SK-N-SH (cell line): ENCODE results near the gene CNTN4. TPM values are rescaled to one million over a fixed set of nuclear protein-coding genes. Genes with fewer than 3 reads are reported as not detected.

Experiments used
- CTCF ChIA-PET: fragments of 300-600, 350-600 bp; formaldehyde crosslinking; extraction: SDS; loops from one replicate; lab custom pipeline; 2021; lab: Yijun Ruan, JAX
- POLR2A ChIA-PET: fragments of 350-600 bp; sonication (Branson Sonifier 250); formaldehyde crosslinking; extraction: SDS; loops from one replicate; lab custom pipeline; 2020; ENCODE audit warnings: antibody characterized with exemption, inconsistent platforms; lab: Yijun Ruan, JAX
- DNase-seq: peaks from one replicate; pipeline ENCODE4 v3.0.0; 2012
- H2AFZ ChIP-seq: fragments of 200-600 bp; sonication (generic); 2 replicates; pipeline ENCODE4 v1.8.1; 2016; ENCODE audit warnings: antibody characterized with exemption, mild to moderate bottlenecking, low read depth
- H3F3A ChIP-seq: fragments of 200-600 bp; sonication (generic); replicated peaks from 2 replicates; pipeline ENCODE3; 2016; ENCODE audit warnings: antibody characterized with exemption, mild to moderate bottlenecking; ENCODE audit not compliant: insufficient read depth
- H3K27ac ChIP-seq, 2 experiments: fragments of 200-500 bp in 1 of 2; fragments of 200-600 bp in 1 of 2; sonication (Bioruptor generic) in 1 of 2; sonication (generic), shearing (Covaris generic) in 1 of 2; 2 replicates each; pipeline versions ENCODE4 v1.5.1 to v1.6.1; 2014 to 2016; ENCODE audit warnings: low read depth in 2 of 2, inconsistent platforms in 1 of 2, low read length in 1 of 2, mild to moderate bottlenecking in 1 of 2, mixed read lengths in 1 of 2
- H3K27me3 ChIP-seq: fragments of 200-600 bp; sonication (generic), shearing (Covaris generic); 2 replicates; pipeline ENCODE4 v1.6.1; 2016; ENCODE audit warnings: mixed run types; ENCODE audit not compliant: insufficient read depth
- H3K36me3 ChIP-seq, 2 experiments: fragments of 200-500 bp in 1 of 2; fragments of 200-600 bp in 1 of 2; sonication (Bioruptor generic) in 1 of 2; sonication (generic) in 1 of 2; replicated peaks in 1 of 2; 2 replicates each; pipeline versions ENCODE3 to v1.5.1; 2014 to 2016; ENCODE audit warnings: low read length in 1 of 2, mild to moderate bottlenecking in 1 of 2; ENCODE audit not compliant: insufficient read depth in 2 of 2, control insufficient read depth in 1 of 2
- H3K4me1 ChIP-seq, 2 experiments: fragments of 200-500 bp in 1 of 2; fragments of 200-600 bp in 1 of 2; sonication (Bioruptor generic) in 1 of 2; sonication (generic), shearing (Covaris generic) in 1 of 2; 2 replicates each; pipeline versions ENCODE4 v1.5.1 to v1.6.1; 2014 to 2016; ENCODE audit warnings: low read depth in 1 of 2, low read length in 1 of 2, mixed run types in 1 of 2; ENCODE audit not compliant: insufficient read depth in 2 of 2, control insufficient read depth in 1 of 2
- H3K4me2 ChIP-seq: fragments of 200-600 bp; sonication (generic), shearing (Covaris generic); 2 replicates; pipeline ENCODE4 v1.6.1; 2017; ENCODE audit warnings: mixed run types
- H3K4me3 ChIP-seq, 2 experiments: fragments of 200-500 bp in 1 of 2; fragments of 200-600 bp in 1 of 2; sonication (Bioruptor generic) in 1 of 2; sonication (generic), shearing (Covaris generic) in 1 of 2; 2 replicates each; pipeline versions ENCODE4 v1.5.1 to v1.8.1; 2014 to 2016; ENCODE audit warnings: low read depth in 2 of 2, inconsistent platforms in 1 of 2, low read length in 1 of 2, mild to moderate bottlenecking in 1 of 2, mixed read lengths in 1 of 2, moderate library complexity in 1 of 2
- H3K79me2 ChIP-seq: fragments of 200-600 bp; sonication (generic); 2 replicates; pipeline ENCODE4 v1.8.1; 2017; ENCODE audit warnings: mild to moderate bottlenecking; ENCODE audit not compliant: insufficient read depth
- H3K9ac ChIP-seq: fragments of 200-600 bp; sonication (generic); 2 replicates; pipeline ENCODE4 v1.6.1; 2017; ENCODE audit warnings: mixed run types
- H3K9me2 ChIP-seq: fragments of 200-600 bp; sonication (generic); 2 replicates; pipeline ENCODE4 v1.6.1; 2017; ENCODE audit warnings: mixed run types
- H3K9me3 ChIP-seq: fragments of 200-600 bp; sonication (generic); 2 replicates; pipeline ENCODE4 v1.6.1; 2017; ENCODE audit warnings: mixed run types, mild to moderate bottlenecking, moderate library complexity
- H4K20me1 ChIP-seq: fragments of 200-600 bp; sonication (generic); 2 replicates; pipeline ENCODE4 v1.6.1; 2017; ENCODE audit warnings: mild to moderate bottlenecking, mixed run types; ENCODE audit not compliant: insufficient read depth
- FOXM1 ChIP-seq: IDR thresholded peaks from 2 replicates; pipeline ENCODE4 v1.4.0; 2012; ENCODE audit warnings: low read depth, mild to moderate bottlenecking
- MXI1 ChIP-seq: IDR thresholded peaks from 2 replicates; pipeline ENCODE4 v1.6.1; 2012; ENCODE audit warnings: mild to moderate bottlenecking, low read depth, low read length, improper control_type of control experiment
- RAD21 ChIP-seq: IDR thresholded peaks from 2 replicates; pipeline ENCODE4 v1.6.1; 2012; ENCODE audit warnings: mild to moderate bottlenecking, low read length
- TCF12 ChIP-seq: IDR thresholded peaks from 2 replicates; pipeline ENCODE4 v1.4.0; 2012
- TEAD4 ChIP-seq: IDR thresholded peaks from 2 replicates; pipeline ENCODE4 v1.4.0; 2012; ENCODE audit warnings: mild to moderate bottlenecking, borderline replicate concordance; ENCODE audit not compliant: insufficient read depth
- WGBS: methylation state at CpG from one replicate; pipeline ENCODE4 v1.1.6; 2017; ENCODE audit warnings: low lambda C conversion rate; 5-methylcytosine and 5-hydroxymethylcytosine counted together
- polyA plus RNA-seq, 3 experiments: library from polyadenylated mRNA; depleted of rRNA; stranded (reverse); fragments of >200 nt; gene quantifications; 2 replicates each; pipeline ENCODE4 v1.2.3, GENCODE V29; 2012
- TF ChIP-seq, protein P1 (sequence below): fragments of 150-350 bp; IDR thresholded peaks from 2 replicates; pipeline ENCODE4 v1.6.1; 2017; ENCODE audit warnings: antibody characterized with exemption, low read length, low read depth, borderline replicate concordance
- TF ChIP-seq, protein P2 (sequence below): IDR thresholded peaks from 2 replicates; pipeline ENCODE4 v1.6.1; 2012; ENCODE audit warnings: mild to moderate bottlenecking, low read depth, low read length, moderate library complexity

The CNTN4 gene
- polyA plus RNA-seq, 1 of the 3 experiments (the other 2 are of a cell fraction): 0.12 TPM

DNA sequence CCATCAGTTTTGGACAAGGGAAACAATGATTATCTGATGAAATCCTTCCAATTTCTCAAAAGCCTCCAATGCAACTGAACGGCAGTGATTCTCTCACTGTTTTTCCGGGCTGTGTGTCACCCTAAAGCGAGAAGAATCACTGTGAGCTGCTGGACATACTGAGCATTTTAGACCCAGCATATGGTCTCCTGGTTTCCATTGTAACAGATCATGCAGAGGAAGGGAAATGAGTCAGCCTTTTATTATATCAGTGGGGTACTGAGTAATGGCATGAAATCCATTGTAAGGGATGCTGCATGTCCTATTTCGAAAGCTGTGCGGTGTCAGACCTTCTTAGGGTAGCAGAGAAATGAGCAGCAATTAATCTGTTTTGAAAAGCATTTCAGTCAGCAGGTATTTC lies 724.4 kb downstream of the CNTN4 start:
- H3K9me2 ChIP-seq: no peaks in the 10 kb centered on the region

DNA sequence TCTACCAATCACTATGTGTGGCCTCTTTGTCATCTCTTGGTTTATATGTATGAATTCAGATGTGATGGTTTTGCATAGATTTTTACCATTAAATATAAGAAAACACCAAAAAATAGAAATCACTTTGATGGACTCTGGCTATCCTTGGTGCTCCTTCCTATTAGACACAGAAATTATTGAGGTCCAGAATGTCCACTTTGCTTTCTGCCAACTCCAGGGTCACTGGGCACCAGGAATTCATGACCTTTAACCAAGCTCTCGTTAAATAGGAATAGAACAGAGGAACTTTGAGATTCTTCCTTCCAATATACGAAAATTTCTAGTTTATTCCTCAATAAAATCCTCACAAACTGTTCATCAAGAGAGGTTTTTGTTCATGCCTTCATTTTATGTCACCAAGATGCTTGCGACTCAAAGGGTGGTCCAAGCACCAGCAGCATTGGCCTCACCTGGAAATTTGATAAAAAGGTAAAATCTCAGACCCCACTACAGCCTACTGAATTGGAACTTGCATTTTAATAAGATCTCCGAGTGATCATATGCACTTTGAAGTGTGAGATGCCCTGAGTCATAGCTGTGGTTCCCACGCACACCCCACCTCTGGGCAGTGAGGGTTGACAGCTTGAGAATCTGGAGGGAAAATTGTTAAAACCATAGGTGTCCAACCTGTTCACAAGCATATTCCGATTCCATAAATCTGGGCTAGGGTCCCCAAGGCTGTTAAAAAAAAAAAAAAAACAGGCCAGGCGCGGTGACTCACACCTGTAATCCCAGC lies 725.0 kb downstream of the CNTN4 start:
- POLR2A ChIA-PET: no interaction called here
- CTCF ChIA-PET: no interaction called here
- DNase-seq: no peak
- no peaks in the 10 kb centered on the region for H3K9me2 ChIP-seq
- no peak overlapping the region for H3K4me3 ChIP-seq
- H3K9ac ChIP-seq: no peak overlapping the region
- no peak overlapping the region for H3K4me2 ChIP-seq
- H3K79me2 ChIP-seq: no peaks in the 10 kb centered on the region
- peaks cover 0 to 2% of the 10 kb centered on the region in 2 experiments; a peak in 1 of 4 replicates for H3K4me1 ChIP-seq
- H3K27ac ChIP-seq: no peak overlapping the region
- H2AFZ ChIP-seq: no peak overlapping the region
- no peaks in the 10 kb centered on the region for H3F3A ChIP-seq
- no peaks in the 10 kb centered on the region for H3K9me3 ChIP-seq
- TF ChIP-seq RAD21: no peak
- no peak for TF ChIP-seq TEAD4
- no peaks in the 10 kb centered on the region for H4K20me1 ChIP-seq
- H3K36me3 ChIP-seq: no peaks in the 10 kb centered on the region
- no peaks in the 10 kb centered on the region for H3K27me3 ChIP-seq
- 49% methylated on average over 7 of the region's 8 CpGs for WGBS

More for the DNA sequence above, 724.4 kb downstream of the CNTN4 start:
- Histone ChIP-seq H3K9ac (no peak overlapping the region), H3K79me2 (no peaks in the 10 kb centered on the region), H3K27ac (no peak overlapping the region), H3F3A (no peaks in the 10 kb centered on the region), H3K36me3 (no peaks in the 10 kb centered on the region), H3K4me3 (no peak overlapping the region), H3K4me1 (peaks cover 0 to 2% of the 10 kb centered on the region in 2 experiments; a peak in 1 of 4 replicates), H4K20me1 (no peaks in the 10 kb centered on the region), H3K4me2 (no peak overlapping the region), H3K27me3 (no peaks in the 10 kb centered on the region), H3K9me3 (no peaks in the 10 kb centered on the region), H2AFZ (no peak overlapping the region)
- DNase-seq: no peak
- ChIA-PET POLR2A (no interaction called here), CTCF (no interaction called here)
- 10% methylated on average over 5 of the region's 5 CpGs for WGBS
- TF ChIP-seq, protein P1, sequence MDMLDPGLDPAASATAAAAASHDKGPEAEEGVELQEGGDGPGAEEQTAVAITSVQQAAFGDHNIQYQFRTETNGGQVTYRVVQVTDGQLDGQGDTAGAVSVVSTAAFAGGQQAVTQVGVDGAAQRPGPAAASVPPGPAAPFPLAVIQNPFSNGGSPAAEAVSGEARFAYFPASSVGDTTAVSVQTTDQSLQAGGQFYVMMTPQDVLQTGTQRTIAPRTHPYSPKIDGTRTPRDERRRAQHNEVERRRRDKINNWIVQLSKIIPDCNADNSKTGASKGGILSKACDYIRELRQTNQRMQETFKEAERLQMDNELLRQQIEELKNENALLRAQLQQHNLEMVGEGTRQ: no peak
- TF ChIP-seq, protein P2, sequence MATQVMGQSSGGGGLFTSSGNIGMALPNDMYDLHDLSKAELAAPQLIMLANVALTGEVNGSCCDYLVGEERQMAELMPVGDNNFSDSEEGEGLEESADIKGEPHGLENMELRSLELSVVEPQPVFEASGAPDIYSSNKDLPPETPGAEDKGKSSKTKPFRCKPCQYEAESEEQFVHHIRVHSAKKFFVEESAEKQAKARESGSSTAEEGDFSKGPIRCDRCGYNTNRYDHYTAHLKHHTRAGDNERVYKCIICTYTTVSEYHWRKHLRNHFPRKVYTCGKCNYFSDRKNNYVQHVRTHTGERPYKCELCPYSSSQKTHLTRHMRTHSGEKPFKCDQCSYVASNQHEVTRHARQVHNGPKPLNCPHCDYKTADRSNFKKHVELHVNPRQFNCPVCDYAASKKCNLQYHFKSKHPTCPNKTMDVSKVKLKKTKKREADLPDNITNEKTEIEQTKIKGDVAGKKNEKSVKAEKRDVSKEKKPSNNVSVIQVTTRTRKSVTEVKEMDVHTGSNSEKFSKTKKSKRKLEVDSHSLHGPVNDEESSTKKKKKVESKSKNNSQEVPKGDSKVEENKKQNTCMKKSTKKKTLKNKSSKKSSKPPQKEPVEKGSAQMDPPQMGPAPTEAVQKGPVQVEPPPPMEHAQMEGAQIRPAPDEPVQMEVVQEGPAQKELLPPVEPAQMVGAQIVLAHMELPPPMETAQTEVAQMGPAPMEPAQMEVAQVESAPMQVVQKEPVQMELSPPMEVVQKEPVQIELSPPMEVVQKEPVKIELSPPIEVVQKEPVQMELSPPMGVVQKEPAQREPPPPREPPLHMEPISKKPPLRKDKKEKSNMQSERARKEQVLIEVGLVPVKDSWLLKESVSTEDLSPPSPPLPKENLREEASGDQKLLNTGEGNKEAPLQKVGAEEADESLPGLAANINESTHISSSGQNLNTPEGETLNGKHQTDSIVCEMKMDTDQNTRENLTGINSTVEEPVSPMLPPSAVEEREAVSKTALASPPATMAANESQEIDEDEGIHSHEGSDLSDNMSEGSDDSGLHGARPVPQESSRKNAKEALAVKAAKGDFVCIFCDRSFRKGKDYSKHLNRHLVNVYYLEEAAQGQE: no peak
- TF ChIP-seq FOXM1 (no peak), TCF12 (no peak), MXI1 (no peak)
